GM21423 (cell line): ENCODE data around the gene AMN.
"Not testable (repeated sequence)": the region's sequence is repeated elsewhere in the genome, so short reads cannot be mapped to it uniquely, and the experiment has no call there.

Experiments
- ATAC-seq: cut with Tn5 transposase; IDR thresholded peaks from one replicate; pipeline ENCODE4 v1.9.1; 2021; ENCODE audit warnings: mild to moderate bottlenecking, moderate library complexity; ENCODE audit not compliant: unreplicated experiment

The AMN gene

DNA sequence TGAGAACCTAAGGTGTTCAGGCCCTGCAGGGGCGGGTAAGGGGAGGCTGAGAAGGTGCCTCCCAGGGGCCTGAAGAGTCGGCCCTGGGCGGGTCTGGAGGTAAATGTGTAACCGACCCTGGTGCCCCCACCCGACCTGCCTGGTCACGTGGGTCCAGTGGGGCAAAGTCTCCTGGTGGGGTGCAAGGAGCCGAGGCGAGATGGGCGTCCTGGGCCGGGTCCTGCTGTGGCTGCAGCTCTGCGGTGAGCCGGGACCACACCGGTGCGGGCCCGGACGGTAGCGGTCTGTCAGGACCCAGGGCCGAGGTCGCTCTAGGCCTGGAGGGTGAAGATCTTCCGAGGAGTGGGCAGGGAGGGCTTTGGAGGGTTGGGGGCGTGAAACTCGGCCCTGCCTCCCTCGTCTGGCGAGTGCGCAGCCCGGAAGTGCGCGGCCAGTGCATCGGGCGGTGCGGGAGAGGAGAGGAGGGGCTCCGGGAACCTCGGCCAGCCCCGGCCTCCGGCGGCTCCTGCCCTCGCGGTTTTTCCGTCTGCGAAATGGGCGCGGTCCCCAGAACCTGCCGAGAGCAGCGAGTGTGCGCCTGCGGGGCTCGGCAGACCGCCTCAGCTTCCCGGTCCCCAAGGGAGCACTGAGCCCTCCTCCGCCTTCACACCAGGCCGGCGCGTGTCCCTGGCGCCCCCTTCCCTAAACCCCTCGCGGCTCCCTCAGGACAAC lies at the start of gene AMN:
Gene AMN (plus strand): TSS at position 174 of the 711 bp plus-strand sequence. CDS start 26 bp downstream, at position 200.
- no peak for ATAC-seq

DNA sequence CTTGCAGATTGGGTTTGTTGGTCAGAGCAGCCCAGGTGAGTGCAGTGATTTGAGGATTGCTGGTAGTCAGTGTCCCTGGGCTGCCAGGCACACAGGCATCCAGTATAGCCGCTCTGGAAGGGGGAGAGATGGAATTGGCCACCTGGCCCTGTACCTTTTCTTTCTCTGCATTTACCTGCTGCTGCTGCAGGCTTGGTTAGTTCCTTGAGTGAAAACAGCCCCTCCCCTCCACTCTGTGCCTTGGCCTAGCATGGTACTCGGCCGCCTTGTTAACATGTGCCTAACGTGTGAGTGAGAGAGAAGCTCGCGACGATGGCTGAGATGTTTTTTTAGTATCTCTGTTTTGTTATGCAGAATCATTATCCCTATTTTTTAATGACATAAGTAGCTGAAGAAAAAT lies 49.3 kb upstream of the AMN start:
- no peak for ATAC-seq

DNA sequence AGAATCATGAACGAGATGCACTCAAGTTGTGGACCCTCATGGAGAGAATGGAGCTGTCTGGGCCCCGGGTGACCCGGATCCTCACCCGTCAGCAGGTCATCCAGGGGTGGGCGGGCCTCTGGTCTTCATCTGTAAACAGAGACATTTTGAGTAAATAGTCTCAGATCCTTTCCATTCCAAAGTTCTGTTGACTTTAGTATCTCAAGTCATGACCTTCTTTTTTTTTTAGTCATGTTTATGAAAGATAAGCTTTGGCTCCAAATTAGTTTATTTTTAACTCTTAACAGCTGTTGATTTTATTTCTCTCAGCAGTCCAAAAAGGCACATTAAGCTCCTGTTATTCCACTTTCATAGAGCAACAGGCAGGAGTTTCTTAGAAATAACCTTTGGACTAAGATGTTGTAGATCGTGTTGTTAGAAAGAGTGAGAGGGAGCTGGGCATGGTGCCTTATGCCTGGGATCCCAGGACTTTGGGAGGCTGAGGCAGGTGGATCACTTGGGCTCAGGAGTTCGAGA lies 48.9 kb upstream of the AMN start:
- no peak for ATAC-seq

DNA sequence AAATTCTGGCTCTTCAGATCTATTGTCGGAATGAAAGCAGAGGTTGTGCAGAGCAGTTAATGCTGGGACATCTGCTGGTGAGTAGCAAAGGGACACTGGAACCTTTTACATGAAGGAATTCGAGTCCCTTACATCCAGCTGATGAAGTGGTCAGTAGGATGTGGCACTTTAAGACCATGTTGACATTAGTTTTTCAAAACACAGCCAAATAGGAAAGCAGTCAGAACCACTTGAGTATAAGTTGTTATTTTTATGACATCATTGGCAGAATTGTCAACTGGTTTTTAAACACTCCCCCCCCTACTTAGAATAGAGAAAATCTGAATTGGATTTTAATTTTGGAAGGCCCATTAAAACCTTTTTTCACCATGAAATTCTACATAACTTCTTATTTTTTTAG lies 46.8 kb upstream of the AMN start:
- no peak for ATAC-seq

DNA sequence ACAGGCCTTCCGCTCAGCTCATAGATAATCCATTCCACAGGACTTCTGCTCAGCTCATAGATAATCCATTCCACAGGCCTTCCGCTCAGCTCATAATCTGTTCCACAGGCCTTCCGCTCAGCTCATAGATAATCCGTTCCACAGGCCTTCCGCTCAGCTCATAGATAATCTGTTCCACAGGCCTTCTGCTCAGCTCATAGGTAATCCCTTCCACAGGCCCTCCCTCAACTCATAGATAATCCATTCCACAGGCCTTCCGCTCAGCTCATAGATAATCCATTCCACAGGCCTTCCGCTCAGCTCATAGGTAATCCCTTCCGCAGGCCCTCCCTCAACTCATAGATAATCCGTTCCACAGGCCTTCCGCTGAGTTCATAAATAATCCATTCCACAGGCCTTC lies 45.0 kb upstream of the AMN start:
- ATAC-seq: not testable (repeated sequence)

DNA sequence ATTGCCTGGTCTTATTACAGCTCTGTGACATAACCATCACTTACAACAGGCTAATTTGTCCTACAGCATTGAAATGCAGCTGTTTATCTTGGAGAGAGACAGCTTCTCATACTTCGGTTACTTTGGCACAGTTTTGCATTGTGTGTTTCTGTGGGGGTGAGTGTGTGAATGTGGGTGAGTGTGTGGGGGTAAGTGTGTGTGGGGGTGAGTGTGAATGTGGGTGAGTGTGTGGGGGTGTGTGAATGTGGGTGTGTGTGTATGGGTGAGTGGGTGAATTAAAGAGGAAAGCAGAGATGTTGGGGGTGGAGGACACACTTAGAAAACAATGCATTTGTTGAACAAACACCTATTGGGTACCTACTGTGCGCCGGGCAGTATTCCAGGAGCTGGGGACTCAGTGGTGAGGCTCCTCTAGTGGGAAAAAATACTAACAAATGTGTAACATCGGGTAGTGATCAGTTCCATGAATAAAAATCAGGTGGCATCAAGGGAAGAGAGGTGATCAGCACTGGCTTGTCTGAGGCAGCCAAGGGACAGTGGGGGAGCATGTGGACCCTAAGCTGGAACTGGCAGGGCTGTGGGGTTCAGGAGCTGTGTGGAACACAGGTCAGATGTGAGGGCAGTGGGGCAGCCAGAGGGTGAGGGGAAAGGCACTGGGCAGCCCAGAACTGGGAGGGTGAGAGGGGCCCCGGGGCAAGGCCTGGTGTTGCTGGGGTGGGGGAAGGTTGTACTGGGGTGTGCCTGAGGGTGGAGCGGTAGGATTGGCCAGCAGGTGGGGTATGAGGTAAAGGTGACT lies 44.1 kb upstream of the AMN start:
- no peak for ATAC-seq

DNA sequence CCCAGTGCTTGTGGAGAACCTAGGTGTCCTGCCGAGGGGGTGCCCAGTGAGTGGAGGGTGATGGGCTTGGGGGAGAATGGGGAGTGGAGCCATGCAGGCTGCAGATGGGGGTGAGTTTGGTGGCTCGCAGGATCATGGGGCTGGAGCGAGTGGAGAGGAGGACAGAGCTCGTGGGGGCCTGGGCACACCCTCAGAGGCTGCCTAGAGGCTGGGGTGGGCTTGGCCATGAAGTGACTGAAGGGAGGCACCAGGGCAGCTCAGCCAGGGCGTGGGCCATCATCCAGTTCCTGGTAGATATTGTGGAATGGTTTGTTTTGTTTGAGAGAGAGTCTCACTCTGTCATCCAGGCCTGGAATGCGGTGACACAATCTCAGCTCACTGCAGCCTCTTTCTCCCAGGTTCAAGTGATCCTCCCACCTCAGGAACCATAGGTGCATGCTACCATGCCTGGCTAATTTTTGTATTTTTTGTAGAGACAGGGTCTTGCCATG lies 43.4 kb upstream of the AMN start:
- ATAC-seq: no peak

DNA sequence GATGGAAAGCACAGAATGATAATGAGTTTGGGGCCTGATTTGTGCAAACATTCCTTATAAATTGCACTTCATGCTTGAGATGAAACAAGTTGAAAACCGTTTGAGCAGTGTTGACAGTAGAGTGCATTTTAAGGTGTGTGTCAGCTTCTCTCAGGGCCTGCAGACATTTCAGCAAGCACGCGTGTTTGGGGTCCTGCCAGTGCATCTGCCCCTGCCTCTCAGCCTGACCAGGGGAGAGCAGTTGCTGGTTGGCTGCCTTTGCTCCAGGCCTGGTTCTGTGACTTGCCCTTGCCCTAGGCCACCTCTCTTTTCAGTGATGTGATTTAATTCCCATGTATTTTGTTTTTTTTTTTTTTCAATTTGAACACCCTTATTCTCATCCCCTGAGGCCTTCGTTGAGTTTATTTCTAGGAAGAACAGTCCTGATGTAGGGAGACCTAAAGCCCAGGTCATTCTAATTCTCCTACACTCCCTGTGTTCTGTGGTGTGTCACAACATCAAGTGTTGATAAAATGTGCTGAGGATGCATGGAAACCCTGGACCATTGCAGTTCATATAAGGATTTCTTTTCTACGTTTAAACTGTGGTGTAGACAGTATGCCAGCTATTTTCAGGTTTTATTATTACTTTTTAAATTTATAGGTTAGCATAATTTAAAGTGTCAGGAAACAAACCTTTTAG lies 40.1 kb upstream of the AMN start:
- ATAC-seq: no peak

DNA sequence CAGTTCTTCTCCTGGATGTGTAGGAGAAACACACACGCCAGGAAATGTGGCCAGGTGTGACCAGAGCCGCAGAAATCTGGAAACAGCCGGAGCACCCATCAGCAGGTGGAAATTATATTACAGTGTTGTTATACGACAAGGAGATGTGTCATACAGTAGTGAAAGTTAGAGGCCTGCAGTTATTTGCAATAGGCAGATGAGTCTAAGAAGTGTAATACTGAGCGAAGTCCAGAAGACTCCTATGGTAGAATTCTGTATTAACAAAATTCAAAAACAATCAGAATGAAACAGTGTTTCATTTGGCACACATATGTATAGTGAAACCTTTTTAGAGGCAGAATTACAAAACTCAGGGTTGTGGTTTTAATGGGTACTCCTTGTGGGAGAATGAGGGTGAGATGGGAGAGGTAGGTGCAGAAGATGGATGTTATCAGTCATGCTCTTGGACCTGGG lies 39.3 kb upstream of the AMN start:
- no peak for ATAC-seq

DNA sequence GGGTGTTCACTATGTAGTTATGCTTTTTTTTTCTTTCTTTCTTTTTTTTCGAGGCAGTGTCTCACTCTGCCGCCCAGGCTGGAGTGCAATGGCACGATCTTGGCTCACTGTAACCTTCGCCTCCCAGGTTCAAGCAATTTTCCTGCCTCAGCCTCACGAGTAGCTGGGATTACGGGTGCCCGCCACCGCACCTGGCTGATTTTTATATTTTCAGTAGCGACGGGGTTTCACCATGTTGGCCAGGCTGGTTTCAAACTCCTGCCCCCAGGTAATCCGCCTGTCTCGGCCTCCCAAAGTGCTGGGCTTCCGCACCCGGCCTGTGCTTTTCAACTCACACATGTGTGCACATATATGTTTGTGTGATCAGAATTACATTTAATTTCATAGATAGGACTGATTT lies 38.9 kb upstream of the AMN start:
- ATAC-seq: no peak

DNA sequence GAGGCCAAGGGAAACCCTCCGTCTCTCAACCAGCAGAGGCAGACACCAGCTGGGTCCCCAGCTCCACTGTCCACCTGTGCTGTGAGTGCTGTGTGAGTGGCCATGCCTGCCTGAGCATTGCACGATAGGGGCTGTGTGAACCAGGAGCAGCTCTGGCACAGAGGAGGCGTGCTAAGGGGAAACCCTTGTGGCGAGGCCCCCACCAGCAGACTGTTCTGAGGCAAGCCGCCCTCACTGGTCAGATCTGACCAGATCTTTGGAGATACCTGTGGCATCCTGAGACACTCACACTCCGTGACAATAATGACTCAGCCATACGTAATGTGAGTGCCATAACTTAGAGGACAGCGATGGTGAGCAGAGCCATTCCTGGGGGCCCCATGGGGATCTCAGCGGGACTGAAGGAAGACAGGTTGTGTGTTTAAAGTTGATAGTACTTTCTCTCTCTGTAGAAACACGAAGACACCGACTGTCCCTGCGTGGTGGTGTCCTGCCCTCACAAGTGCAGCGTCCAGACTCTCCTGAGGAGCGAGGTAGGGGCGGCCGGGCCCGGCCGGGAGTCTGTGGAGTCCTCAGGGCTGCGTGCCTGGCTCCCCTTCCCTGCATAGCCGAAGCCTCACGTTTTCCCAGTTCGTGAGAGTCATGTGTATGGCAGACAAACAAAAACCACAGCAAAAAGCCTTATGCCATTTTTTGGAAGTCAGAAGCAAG lies 36.6 kb upstream of the AMN start:
- ATAC-seq: no peak

DNA sequence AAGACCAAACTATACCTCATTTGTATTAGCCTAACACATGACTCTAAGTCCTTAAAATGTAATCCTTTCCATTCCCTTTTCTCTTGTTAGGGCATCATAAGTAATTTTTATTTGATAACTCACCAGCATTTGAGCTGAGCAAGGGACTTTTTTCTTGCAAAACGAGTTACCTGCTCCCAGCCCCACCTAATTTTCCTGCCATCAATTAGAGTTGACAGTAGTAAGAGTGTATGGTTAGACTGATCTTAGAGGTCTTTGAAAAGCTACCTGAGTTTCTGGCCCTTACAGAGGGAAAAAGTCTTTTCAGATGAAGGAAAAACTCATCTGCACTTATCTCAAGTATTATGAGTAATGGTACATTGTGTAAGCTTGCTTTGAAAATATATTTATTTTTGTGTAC lies 33.7 kb upstream of the AMN start:
- ATAC-seq: no peak

DNA sequence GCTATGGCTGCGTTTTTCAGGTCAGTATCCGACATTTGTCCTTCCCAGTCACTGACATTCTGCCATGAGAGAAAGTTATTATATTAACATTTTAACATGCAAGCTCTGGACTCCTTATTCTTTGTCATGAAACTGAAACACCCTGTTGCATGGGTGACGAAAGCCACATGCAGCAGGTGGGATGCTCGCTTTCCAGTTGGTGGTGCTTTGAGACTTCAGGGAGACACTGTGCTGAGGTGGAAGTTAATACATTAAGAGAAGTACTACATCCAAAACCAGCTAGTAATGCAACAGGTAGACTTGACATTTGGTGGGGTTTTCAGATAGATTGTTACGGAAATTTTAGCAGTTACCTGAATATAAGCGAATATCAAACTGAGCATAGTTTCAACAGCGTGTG lies 32.8 kb upstream of the AMN start:
- ATAC-seq: no peak

DNA sequence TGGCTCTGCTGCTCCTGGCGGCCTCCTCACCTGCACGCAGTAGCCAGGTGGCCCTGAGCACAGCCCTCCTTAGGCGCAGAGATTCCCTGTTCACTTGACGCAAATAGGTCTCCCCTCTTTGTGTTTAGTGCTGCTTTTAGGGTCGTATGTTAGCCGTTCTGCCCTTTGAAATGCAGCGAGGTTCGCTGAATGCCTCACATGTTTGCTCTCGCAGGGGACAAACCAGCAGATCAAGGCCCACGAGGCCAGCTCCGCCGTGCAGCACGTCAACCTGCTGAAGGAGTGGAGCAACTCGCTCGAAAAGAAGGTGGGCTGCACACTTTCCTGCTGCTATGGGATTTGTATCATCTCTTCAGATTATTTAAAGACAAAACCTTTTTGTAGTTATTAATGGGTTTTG lies 31.4 kb upstream of the AMN start:
- ATAC-seq: no peak

DNA sequence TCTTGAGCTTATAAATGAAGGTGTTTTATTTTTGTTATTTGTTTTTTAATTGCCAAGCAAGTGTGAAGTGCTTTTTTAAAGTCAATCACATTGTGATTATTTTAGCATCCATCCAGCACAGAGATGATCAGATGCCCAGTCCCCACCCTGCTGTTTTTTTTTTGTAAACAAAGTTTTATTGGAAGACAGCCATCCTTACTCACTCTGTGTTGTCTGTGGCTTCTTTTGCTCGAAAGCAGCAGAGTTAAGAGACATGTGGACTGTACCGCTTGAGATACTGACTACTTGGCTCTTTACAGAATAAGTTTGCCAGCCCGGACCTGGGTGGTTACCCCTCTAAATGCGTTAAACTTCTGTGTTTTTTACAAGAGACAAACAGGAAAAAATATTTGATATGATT lies 30.9 kb upstream of the AMN start:
- no peak for ATAC-seq

DNA sequence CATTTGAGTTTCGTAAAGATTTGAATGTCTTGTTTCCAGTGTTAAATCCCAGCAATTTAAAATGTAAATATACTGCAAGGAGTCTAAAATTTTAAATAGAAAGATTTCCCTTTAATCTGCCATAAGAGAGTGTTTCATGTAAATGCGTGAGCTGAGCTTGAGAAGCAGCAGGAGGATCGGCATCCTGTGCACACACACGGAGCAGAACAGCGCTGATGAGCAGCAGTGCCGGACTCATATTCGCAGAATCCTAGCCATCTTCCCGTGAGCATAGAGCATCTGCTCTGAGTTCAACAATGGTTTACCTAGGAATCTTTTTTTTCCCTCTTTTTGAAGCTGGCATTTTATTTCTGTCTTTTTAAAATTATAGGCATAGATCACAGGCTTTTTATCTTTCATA lies 29.8 kb upstream of the AMN start:
- no peak for ATAC-seq

DNA sequence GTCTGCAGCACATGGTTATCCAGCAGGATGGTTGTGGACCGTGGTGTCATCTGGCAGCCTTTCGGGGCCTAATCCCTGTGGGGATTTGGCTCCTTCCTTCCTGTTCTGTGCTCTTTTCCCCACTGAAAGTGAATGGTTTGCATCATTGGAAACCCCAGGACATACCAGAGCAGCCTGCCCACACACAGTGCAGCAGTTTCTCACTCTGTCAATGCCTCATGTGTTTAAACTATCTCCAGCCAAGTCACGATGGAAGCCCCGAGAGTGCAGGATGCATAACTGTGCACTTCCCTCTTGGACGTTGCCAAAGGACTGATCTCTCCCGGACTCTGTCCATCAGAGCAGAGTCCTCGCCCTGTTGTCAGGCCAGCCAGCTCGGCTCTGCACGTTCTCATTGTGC lies 29.0 kb upstream of the AMN start:
- ATAC-seq: no peak

DNA sequence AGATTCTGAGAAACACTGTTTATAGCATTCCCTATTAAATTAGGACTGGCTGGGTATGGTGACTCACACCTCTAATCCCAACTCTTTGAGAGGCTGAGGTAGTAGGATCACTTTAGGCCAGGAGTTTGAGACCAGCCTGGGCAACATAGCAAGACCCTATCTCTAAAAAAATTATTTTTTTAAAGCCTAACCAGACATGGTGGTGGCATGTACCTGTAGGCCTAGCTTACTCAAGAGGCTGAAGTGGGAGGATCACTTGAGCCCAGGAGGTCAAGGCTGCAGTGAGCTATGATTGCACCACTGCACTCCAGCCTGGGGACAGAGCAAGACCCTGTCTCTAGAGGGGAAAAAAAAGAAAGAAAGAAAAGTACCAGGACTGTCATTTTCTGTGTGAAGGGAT lies 25.7 kb upstream of the AMN start:
- ATAC-seq: not testable (repeated sequence)

DNA sequence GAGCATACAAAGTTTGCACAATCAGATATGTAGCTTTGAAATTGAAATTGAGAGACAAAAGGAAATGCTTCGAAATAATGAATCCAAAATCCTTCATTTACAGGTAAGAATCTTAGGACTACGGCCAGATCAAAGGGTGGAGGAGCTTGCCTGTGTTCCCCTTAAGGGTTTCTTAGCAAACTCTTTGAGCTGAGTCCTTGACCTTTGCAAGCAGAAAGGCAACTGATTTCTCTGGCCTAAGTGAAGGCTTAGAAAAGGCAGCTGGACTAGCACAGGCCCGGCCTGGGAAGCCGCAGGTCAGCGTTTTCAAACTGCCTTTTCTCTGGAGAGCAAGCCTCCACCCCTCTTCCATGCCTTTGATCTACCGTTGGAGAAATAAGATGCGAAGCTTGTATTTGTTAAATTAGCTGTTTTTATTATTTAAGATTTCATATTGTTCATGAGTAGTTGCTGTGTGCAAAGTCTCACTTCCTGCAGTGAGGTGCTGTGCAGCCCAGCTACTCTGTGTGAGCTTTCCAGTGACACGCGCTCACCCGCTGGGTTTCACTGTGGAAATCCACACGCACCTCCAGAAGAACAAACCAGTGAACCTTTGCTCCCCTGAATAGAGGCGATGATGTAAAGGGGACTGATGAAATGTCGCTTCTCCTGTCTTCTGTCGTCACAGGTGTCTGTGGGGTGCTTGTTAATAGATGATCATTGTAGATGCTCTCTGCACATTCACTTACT lies 25.0 kb upstream of the AMN start:
- no peak for ATAC-seq

DNA sequence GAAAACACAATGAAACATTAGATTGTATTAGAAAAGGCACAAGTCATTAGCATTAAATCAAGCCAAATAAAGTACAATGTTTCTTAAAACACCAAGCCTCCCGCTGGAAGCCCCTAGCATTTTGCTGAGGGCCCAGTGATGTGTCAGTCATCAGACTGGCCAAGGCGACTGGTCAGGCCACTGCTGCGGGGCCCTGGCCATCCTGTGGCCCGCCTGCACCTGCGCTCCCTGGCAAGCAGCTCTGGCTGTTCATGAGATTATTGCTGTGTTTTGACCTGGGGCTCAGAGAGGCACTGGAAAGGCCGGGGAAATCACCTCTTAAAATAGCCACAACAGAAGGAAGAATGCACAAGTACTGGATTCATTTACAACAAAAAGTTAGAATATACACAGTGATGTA lies 24.2 kb upstream of the AMN start:
- no peak for ATAC-seq
